Tibial nerve (tissue), 4 donors: ENCODE data around the gene SBK1. TPM values are rescaled to one million over a fixed set of nuclear protein-coding genes. Genes with fewer than 3 reads are reported as not detected.
A peak's percentile ranks its signal among the peaks of the same experiment; 100 is the strongest.

Experiments used
- DNase-seq, 2 donors: peaks; one replicate each; pipeline ENCODE4 v3.0.0-alpha.2; 2019; ENCODE audit warnings: low spot score in 2 of 2
- H3K27ac ChIP-seq, 4 donors: fragments of 200-600 bp; sonication (generic) in 3 of 4; one replicate each; pipeline ENCODE4 v1.5.1; 2017 to 2019; ENCODE audit warnings: mild to moderate bottlenecking in 1 of 4
- H3K27me3 ChIP-seq, 2 donors: fragments of 200-600 bp; sonication (generic) in 1 of 2; one replicate each; pipeline versions ENCODE4 v1.5.1 to v1.6.0; 2017 to 2019
- H3K36me3 ChIP-seq, 3 donors: fragments of 200-600 bp; sonication (generic); one replicate each; pipeline ENCODE4 v1.5.1; 2018 to 2019
- H3K4me1 ChIP-seq, 4 donors: fragments of 200-600 bp; sonication (generic) in 3 of 4; one replicate each; pipeline ENCODE4 v1.5.1; 2017 to 2019
- H3K4me3 ChIP-seq, 4 donors: fragments of 200-600 bp; sonication (generic) in 3 of 4; one replicate each; pipeline ENCODE4 v1.5.1; 2017 to 2019; ENCODE audit warnings: mild to moderate bottlenecking in 1 of 4, moderate library complexity in 1 of 4
- H3K9me3 ChIP-seq, 4 donors: fragments of 200-600 bp; sonication (generic) in 3 of 4; one replicate each; pipeline ENCODE4 v1.5.1; 2017 to 2019
- EP300 ChIP-seq, 2 donors: sonication (generic); formaldehyde crosslinking; IDR thresholded peaks; one replicate each; pipeline ENCODE4 v1.6.1; 2017; ENCODE audit warnings: antibody characterized with exemption in 2 of 2, mild to moderate bottlenecking in 1 of 2
- POLR2A ChIP-seq, 2 donors: fragments of 450-650 bp; IDR thresholded peaks; one replicate each; pipeline ENCODE4 v1.6.1; 2017; ENCODE audit warnings: antibody characterized with exemption in 2 of 2, mild to moderate bottlenecking in 2 of 2, moderate library complexity in 2 of 2
- WGBS, 2 donors: methylation state at CpG; one replicate each; pipeline ENCODE4 v1.1.5; 2018; 5-methylcytosine and 5-hydroxymethylcytosine counted together
- total RNA-seq, 4 donors: library from RNA; depleted of rRNA; stranded (reverse); fragments of >200 nt; gene quantifications; one replicate each; pipeline ENCODE4 v1.1.0, GENCODE V29; 2016
- TF ChIP-seq, protein P1 (sequence below), 5 experiments: fragments of 200-600 bp in 3 of 5; fragments of 450-650 bp in 2 of 5; sonication (generic) in 3 of 5; IDR thresholded peaks; one replicate each; pipeline ENCODE4 v1.5.1; 2016 to 2019; ENCODE audit warnings: antibody characterized with exemption in 5 of 5, mild to moderate bottlenecking in 3 of 5, moderate library complexity in 2 of 5

Gene SBK1
- total RNA-seq, 4 donors from 2014 or later, result 0.22 to 0.30 TPM; not detected in 2

DNA sequence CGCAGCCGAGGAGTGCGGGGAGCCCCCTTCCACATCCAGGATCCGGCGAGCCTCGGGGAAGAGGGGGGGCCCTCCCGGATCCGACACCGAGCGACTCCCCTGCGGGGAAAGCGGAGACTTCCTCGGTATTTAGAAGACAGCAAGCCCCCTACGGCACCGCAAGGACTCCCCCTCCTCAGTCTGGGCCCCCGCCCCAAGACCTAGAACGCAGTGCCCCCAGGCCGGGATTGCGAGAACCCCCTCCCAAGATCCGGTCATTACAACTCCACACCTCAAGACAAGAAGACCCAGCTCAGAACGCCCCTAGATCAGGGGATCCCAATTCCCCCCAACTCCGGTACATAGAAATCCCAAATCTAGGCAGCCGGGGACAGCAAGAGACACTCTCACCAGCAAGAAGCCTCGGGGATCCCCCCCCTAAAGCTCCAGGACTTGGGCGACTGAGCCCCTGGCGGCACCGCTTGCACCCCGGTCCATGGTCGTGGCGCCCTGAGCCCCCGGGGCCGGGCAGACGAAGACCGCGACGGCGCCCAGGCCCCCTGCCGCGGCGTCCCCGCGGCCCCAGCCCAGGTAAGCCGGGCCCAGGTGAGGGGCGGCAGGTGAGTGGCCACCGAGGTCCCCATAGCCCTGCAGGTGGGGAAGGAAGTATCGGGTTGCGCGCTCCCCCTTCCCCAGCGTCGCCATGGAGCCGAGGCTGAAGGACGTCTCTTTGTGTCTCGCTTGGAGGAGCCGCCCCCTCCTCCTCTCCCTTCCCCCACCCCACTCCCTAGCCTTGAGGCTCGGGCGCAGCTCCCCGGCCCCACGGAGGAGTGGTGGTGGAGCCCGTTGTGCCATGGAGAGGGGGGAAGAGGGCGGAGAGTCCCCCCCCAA, 641 bp downstream of the SBK1 start:
- Histone ChIP-seq H3K36me3 (no peaks in the 10 kb centered on the region), H3K9me3 (no peaks in the 10 kb centered on the region), H3K27me3 (peaks cover 0 to 13% of the 10 kb centered on the region in 2 donors), H3K4me1 (peaks cover 0 to 18% (median 11%) of the 10 kb centered on the region in 4 donors), H3K27ac (peak overlapping the region in 1 of 4 donors; percentile 52), H3K4me3 (peak overlapping the region; percentile 36 to 76 (median 57))
- 0 to 2% methylated on average over 15 to 26 of the region's 60 CpGs for WGBS, 2 donors
- TF ChIP-seq EP300 (IDR thresholded peaks at IDR 0.05) (no peak), POLR2A (IDR thresholded peaks at IDR 0.05) (no peak)
- TF ChIP-seq, protein P1, sequence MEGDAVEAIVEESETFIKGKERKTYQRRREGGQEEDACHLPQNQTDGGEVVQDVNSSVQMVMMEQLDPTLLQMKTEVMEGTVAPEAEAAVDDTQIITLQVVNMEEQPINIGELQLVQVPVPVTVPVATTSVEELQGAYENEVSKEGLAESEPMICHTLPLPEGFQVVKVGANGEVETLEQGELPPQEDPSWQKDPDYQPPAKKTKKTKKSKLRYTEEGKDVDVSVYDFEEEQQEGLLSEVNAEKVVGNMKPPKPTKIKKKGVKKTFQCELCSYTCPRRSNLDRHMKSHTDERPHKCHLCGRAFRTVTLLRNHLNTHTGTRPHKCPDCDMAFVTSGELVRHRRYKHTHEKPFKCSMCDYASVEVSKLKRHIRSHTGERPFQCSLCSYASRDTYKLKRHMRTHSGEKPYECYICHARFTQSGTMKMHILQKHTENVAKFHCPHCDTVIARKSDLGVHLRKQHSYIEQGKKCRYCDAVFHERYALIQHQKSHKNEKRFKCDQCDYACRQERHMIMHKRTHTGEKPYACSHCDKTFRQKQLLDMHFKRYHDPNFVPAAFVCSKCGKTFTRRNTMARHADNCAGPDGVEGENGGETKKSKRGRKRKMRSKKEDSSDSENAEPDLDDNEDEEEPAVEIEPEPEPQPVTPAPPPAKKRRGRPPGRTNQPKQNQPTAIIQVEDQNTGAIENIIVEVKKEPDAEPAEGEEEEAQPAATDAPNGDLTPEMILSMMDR (IDR thresholded peaks at IDR 0.05), result no peak
- DNase-seq, result no peak

GRCh38 chr16:28293601-28293960, 1.3 kb downstream of the SBK1 start:
- TF ChIP-seq, protein P1 (IDR thresholded peaks at IDR 0.05), result no peak
- no peak for TF ChIP-seq POLR2A (IDR thresholded peaks at IDR 0.05)
- TF ChIP-seq EP300 (IDR thresholded peaks at IDR 0.05), result no peak
- WGBS, 2 donors, result 36% methylated on average over 9 to 10 of the region's 10 CpGs
- peaks cover 0 to 11% of the 10 kb centered on the region in 2 donors for H3K27me3 ChIP-seq
- peaks cover 0 to 18% (median 11%) of the 10 kb centered on the region in 4 donors for H3K4me1 ChIP-seq
- H3K36me3 ChIP-seq, result no peaks in the 10 kb centered on the region
- no peaks in the 10 kb centered on the region for H3K9me3 ChIP-seq
- no peak for DNase-seq
- H3K27ac ChIP-seq, result no peak overlapping the region
- H3K4me3 ChIP-seq, result peak overlapping the region in 2 of 4 donors; percentile 64 to 76

GRCh38 chr16:28294201-28294600, 1.9 kb downstream of the SBK1 start:
- DNase-seq, result no peak

DNA sequence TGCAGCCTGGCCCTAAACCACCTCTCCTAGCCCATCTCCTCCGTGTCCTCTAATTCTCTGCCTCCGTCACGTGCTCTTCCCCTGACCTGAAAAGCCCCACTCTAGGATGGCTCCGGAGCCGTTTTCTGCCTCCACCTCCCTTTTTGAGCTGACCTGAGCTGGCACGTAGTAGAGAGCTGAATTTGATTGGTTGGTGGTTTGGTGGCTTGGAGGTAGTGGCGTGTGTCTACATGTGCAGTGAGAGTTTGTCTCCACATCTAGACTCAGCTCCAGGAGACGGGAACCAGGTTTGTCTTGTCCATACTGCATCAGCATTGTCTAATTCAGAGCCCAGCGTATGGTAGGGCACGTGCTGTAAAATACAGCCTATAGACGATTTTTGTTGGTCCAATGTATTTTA, 3.0 kb downstream of the SBK1 start:
- H3K4me3 ChIP-seq, result no peak overlapping the region
- no peak overlapping the region for H3K27ac ChIP-seq
- no peaks in the 10 kb centered on the region for H3K36me3 ChIP-seq
- H3K27me3 ChIP-seq, result peaks cover 0 to 11% of the 10 kb centered on the region in 2 donors
- WGBS, 2 donors, result 73 to 81% methylated on average over 11 of the region's 11 CpGs
- TF ChIP-seq POLR2A (IDR thresholded peaks at IDR 0.05), result no peak
- TF ChIP-seq EP300 (IDR thresholded peaks at IDR 0.05), result no peak
- TF ChIP-seq, protein P1 (IDR thresholded peaks at IDR 0.05), result no peak
- no peaks in the 10 kb centered on the region for H3K9me3 ChIP-seq
- no peak for DNase-seq
- H3K4me1 ChIP-seq, result peaks cover 0 to 18% (median 11%) of the 10 kb centered on the region in 4 donors

More at GRCh38 chr16:28294201-28294600, 1.9 kb downstream of the SBK1 start:
- TF ChIP-seq POLR2A (IDR thresholded peaks at IDR 0.05) (no peak), EP300 (IDR thresholded peaks at IDR 0.05) (no peak)
- TF ChIP-seq, protein P1 (IDR thresholded peaks at IDR 0.05), result no peak
- H3K36me3 ChIP-seq, result no peaks in the 10 kb centered on the region
- peaks cover 0 to 18% (median 11%) of the 10 kb centered on the region in 4 donors for H3K4me1 ChIP-seq
- H3K4me3 ChIP-seq, result no peak overlapping the region
- WGBS, 2 donors, result 85 to 93% methylated on average over 6 of the region's 6 CpGs
- H3K9me3 ChIP-seq, result no peaks in the 10 kb centered on the region
- H3K27me3 ChIP-seq, result peaks cover 0 to 11% of the 10 kb centered on the region in 2 donors
- no peak overlapping the region for H3K27ac ChIP-seq

GRCh38 chr16:28297308-28297707, 5.0 kb downstream of the SBK1 start:
- no peaks in the 10 kb centered on the region for H3K36me3 ChIP-seq
- TF ChIP-seq, protein P1 (IDR thresholded peaks at IDR 0.05), result no peak
- TF ChIP-seq POLR2A (IDR thresholded peaks at IDR 0.05) (no peak), EP300 (IDR thresholded peaks at IDR 0.05) (no peak)
- H3K27ac ChIP-seq, result no peak overlapping the region
- no peaks in the 10 kb centered on the region for H3K9me3 ChIP-seq
- no peak for DNase-seq
- H3K4me3 ChIP-seq, result no peak overlapping the region
- 33 to 35% methylated on average over 2 of the region's 2 CpGs for WGBS, 2 donors
- H3K27me3 ChIP-seq, result peaks cover 0 to 11% of the 10 kb centered on the region in 2 donors
- H3K4me1 ChIP-seq, result peaks cover 0 to 14% (median 11%) of the 10 kb centered on the region in 4 donors
